Body of pancreas (tissue), 4 donors: ENCODE measurements around the gene TXK. TPM values are rescaled to one million over a fixed set of nuclear protein-coding genes. Genes with fewer than 3 reads are reported as not detected.
A peak's percentile ranks its signal among the peaks of the same experiment; 100 is the strongest.

Experiments
- ATAC-seq: fragments of 150-250 bp; one replicate; pipeline ENCODE4 v1.9.1; 2016
- DNase-seq, 4 donors: peaks; one replicate each; pipeline ENCODE4 v3.0.0-alpha.2; 2019
- H3K27ac ChIP-seq, 4 donors: fragments of 200-600 bp; sonication (generic); 1 replicate in 3 of 4; 2 replicates in 1 of 4; pipeline versions ENCODE4 v1.5.1 to v1.6.1; 2016 to 2019; ENCODE audit warnings: mild to moderate bottlenecking in 1 of 4, mixed read lengths in 1 of 4, moderate library complexity in 1 of 4
- H3K27me3 ChIP-seq, 2 donors: fragments of 200-600 bp; sonication (generic); one replicate each; pipeline ENCODE4 v1.6.0; 2016; ENCODE audit warnings: mild to moderate bottlenecking in 1 of 2
- H3K36me3 ChIP-seq, 2 donors: fragments of 200-600 bp; sonication (generic); replicated peaks in 1 of 2; 2 replicates each; pipeline ENCODE4 v1.5.1; 2016; ENCODE audit warnings: low read depth in 2 of 2; ENCODE audit not compliant: insufficient read depth in 1 of 2
- H3K4me1 ChIP-seq: fragments of 200-600 bp; sonication (generic); one replicate; pipeline ENCODE4 v1.6.0; 2016
- H3K4me3 ChIP-seq, 2 donors: fragments of 200-600 bp; sonication (generic); 1 replicate in 1 of 2; 2 replicates in 1 of 2; pipeline ENCODE4 v1.5.1; 2016 to 2019
- H3K9me3 ChIP-seq, 3 donors: fragments of 200-600 bp; sonication (generic); 1 replicate in 2 of 3; 2 replicates in 1 of 3; pipeline ENCODE4 v1.5.1; 2016
- POLR2A ChIP-seq, 3 donors: fragments of 450-650 bp; IDR thresholded peaks; one replicate each; pipeline ENCODE4 v1.6.1; 2016; ENCODE audit warnings: antibody characterized with exemption in 3 of 3, mild to moderate bottlenecking in 2 of 3
- WGBS, 2 donors: methylation state at CpG; one replicate each; pipeline ENCODE4 v1.1.5; 2017; 5-methylcytosine and 5-hydroxymethylcytosine counted together
- intact Hi-C: fragments of 100-400 bp; cut with DNase I; formaldehyde crosslinking; loops from one replicate; pipeline ENCODE4 v1.15.1; 2023
- total RNA-seq, 2 donors: library from RNA; depleted of rRNA; stranded (reverse); fragments of >200 nt; gene quantifications; one replicate each; pipeline ENCODE4 v1.1.0, GENCODE V29; 2016
- TF ChIP-seq, protein P1 (sequence below), 7 experiments: fragments of 450-650 bp in 4 of 7; fragments of 200-600 bp in 3 of 7; sonication (generic) in 3 of 7; IDR thresholded peaks; one replicate each; pipeline ENCODE4 v1.5.1; 2016 to 2019; ENCODE audit warnings: antibody characterized with exemption in 7 of 7

The TXK gene
- total RNA-seq, 2 donors from 2014 or later: 0.66 to 1.3 TPM

- H3K36me3 ChIP-seq: peaks cover 0 to 2% of the 10 kb centered on the region in 2 donors
- no peak for TF ChIP-seq POLR2A (IDR thresholded peaks at IDR 0.05)
- TF ChIP-seq, protein P1, sequence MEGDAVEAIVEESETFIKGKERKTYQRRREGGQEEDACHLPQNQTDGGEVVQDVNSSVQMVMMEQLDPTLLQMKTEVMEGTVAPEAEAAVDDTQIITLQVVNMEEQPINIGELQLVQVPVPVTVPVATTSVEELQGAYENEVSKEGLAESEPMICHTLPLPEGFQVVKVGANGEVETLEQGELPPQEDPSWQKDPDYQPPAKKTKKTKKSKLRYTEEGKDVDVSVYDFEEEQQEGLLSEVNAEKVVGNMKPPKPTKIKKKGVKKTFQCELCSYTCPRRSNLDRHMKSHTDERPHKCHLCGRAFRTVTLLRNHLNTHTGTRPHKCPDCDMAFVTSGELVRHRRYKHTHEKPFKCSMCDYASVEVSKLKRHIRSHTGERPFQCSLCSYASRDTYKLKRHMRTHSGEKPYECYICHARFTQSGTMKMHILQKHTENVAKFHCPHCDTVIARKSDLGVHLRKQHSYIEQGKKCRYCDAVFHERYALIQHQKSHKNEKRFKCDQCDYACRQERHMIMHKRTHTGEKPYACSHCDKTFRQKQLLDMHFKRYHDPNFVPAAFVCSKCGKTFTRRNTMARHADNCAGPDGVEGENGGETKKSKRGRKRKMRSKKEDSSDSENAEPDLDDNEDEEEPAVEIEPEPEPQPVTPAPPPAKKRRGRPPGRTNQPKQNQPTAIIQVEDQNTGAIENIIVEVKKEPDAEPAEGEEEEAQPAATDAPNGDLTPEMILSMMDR (IDR thresholded peaks at IDR 0.05): no peak
- peaks cover 23% of the 10 kb centered on the region for H3K4me1 ChIP-seq
- H3K27me3 ChIP-seq: no peaks in the 10 kb centered on the region
- no peaks in the 10 kb centered on the region for H3K9me3 ChIP-seq
- peak; percentile 81 for ATAC-seq
- intact Hi-C loops: no loop called here
- no peak overlapping the region for H3K4me3 ChIP-seq
- 32 to 44% methylated on average over 12 of the region's 12 CpGs for WGBS, 2 donors
- peak in 3 of 4 donors; percentile 13 to 61 (median 18) for DNase-seq
- H3K27ac ChIP-seq: peak overlapping the region in 3 of 4 donors; percentile 2 to 40 (median 36)
These were observed 102.1 kb downstream of the TXK start for GRCh38 chr4:48031802-48032525.

GRCh38 chr4:48030470-48030869 is 103.6 kb downstream of the TXK start:
- ATAC-seq: no peak
- peaks cover 23% of the 10 kb centered on the region for H3K4me1 ChIP-seq
- WGBS, 2 donors: 76 to 81% methylated on average over 3 of the region's 3 CpGs
- TF ChIP-seq POLR2A (IDR thresholded peaks at IDR 0.05): no peak
- TF ChIP-seq, protein P1 (IDR thresholded peaks at IDR 0.05): no peak
- H3K27me3 ChIP-seq: no peaks in the 10 kb centered on the region
- no peak for DNase-seq
- no peak overlapping the region for H3K4me3 ChIP-seq
- H3K9me3 ChIP-seq: no peaks in the 10 kb centered on the region
- peaks cover 0 to 2% of the 10 kb centered on the region in 2 donors for H3K36me3 ChIP-seq
- intact Hi-C loops: no loop called here
- H3K27ac ChIP-seq: no peak overlapping the region

DNA sequence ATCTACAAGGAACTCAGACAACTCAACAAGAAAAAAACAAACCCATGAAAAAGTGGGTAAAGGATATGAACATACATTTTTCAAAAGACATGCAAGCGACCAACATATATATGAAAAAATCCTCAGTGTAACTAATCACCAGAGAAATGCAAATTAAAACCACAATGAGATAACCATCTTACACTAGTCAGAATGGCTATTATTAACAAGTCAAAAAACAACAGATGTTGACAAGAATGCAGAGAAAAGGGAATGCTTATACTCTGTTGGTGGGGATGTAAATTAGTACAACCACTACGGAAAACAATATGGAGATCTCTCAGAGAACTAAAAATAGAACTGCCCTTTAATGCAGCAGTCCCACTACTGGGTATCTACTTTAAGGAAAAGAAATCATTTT is 105.4 kb downstream of the TXK start:
- ATAC-seq (no peak), DNase-seq (no peak)
- Histone ChIP-seq H3K4me3 (no peak overlapping the region), H3K27ac (no peak overlapping the region), H3K9me3 (no peaks in the 10 kb centered on the region), H3K36me3 (peaks cover 0 to 2% of the 10 kb centered on the region in 2 donors), H3K27me3 (no peaks in the 10 kb centered on the region), H3K4me1 (peaks cover 21% of the 10 kb centered on the region)
- TF ChIP-seq POLR2A (IDR thresholded peaks at IDR 0.05): no peak
- TF ChIP-seq, protein P1 (IDR thresholded peaks at IDR 0.05): no peak
- WGBS, 2 donors: 46 to 83% methylated on average over 2 of the region's 2 CpGs
- intact Hi-C loops: no loop called here

DNA sequence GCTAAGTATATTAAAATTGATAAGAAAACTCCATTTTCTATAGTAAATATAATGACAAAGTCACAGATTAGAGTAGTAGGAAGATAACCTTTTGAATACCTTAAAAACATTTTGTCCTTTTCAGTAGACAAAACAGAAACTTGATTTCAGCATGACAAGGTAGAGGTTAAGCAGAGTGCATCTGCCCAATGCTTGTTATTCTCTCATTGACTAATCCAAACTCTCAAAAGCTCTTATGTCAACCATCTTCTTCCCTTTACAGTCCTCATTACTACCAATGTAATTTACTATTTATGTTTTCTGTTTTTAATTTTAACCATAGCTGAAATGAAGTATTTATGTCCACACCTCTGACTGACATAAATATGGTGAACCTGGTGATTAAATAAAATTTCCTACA is 106.4 kb downstream of the TXK start:
- no peak overlapping the region for H3K27ac ChIP-seq
- no peak overlapping the region for H3K4me3 ChIP-seq
- no peaks in the 10 kb centered on the region for H3K27me3 ChIP-seq
- peaks cover 11% of the 10 kb centered on the region for H3K4me1 ChIP-seq
- H3K36me3 ChIP-seq: peaks cover 0 to 2% of the 10 kb centered on the region in 2 donors
- TF ChIP-seq, protein P1 (IDR thresholded peaks at IDR 0.05): no peak
- TF ChIP-seq POLR2A (IDR thresholded peaks at IDR 0.05): no peak
- no peak for ATAC-seq
- H3K9me3 ChIP-seq: no peaks in the 10 kb centered on the region
- intact Hi-C loops: no loop called here
- DNase-seq: no peak

DNA sequence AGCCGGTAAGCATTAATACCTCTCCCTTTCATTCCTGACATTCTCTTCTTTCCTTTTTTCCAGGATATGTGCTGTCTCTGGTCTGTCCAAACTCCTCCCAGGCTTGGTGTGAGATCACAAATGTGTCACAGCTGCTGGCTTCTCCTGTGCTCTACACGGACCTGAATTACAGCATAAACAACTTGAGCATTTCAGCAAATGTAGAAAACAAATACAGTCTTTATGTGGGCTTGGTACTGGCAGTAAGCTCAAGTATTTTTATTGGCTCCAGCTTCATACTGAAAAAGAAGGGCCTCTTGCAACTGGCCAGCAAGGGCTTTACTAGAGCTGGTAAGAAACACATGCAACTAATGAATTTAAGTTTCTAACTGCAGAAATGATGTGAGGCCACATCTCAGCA is 109.0 kb downstream of the TXK start:
- no peaks in the 10 kb centered on the region for H3K27me3 ChIP-seq
- 44 to 46% methylated on average over 2 of the region's 2 CpGs for WGBS, 2 donors
- TF ChIP-seq, protein P1 (IDR thresholded peaks at IDR 0.05): no peak
- no peak for TF ChIP-seq POLR2A (IDR thresholded peaks at IDR 0.05)
- DNase-seq (no peak), ATAC-seq (no peak)
- H3K36me3 ChIP-seq: peaks cover 0 to 2% of the 10 kb centered on the region in 2 donors
- H3K27ac ChIP-seq: no peak overlapping the region
- no peak overlapping the region for H3K4me3 ChIP-seq
- no peaks in the 10 kb centered on the region for H3K9me3 ChIP-seq
- H3K4me1 ChIP-seq: no peaks in the 10 kb centered on the region
- intact Hi-C loops: no loop called here
